ENCODE measurements around the gene WDR19.
A peak's percentile ranks its signal among the peaks of the same experiment; 100 is the strongest.
"Not testable (repeated sequence)": the region's sequence is repeated elsewhere in the genome, so short reads cannot be mapped to it uniquely, and the experiment has no call there.

Gene WDR19

GRCh38 chr4:39181905-39182638 lies at the start of gene WDR19:
TSS of gene WDR19 (plus strand) at chr4:39182529. CDS start at chr4:39182558, 29 bp downstream.
- peak; percentile 100 for DNase-seq (ENCODE audit: low spot score)

DNA sequence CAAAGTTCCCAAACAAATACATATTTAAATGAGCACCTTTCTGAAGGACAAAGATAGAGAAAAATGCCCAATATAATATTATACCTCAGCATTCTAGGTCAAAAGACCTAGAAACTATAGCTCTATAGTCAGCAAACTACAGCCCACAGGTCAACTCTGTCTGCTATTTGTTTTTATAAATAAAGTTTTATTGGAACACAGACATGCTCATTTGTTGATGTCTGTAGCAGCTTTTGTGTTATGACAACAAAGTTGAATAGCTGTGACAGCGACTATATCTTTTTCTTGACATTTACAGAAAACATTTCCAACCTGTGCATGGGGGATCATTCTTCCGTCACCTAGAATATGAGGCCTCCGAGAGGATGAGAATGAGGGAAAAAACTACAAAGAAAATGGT lies 48.7 kb upstream of the WDR19 start:
- DNase-seq (ENCODE audit: low spot score): no peak

DNA sequence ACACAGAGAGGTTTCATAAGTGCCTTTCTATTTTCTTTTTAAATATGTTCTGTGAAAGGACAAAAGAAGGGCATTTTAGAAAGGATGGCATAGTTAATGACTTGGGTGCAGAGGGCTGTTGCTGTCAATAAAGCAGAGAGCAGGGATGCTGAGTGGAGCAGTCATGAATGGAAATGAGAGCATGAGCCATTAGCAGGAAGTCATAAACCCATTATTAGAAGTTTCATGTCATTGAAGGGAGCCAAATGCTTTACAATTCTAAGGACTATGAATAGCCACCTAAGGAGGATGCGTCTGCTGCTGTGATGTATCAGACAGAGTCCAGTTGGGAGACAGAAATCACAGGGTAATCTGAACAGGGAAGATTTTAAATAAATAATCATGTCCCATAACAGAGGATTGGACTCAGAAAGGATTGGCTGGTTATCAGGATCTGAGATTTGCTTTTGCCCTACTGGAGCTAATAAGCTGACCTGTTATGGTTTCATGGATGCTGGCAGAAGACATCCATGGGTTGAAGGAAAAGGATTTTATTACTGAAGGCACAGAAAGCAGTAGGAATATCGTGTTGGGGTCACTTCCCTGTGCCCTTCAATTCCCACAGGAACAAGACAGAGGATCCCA lies 47.5 kb upstream of the WDR19 start:
- DNase-seq (ENCODE audit: low spot score): peak; percentile 18

DNA sequence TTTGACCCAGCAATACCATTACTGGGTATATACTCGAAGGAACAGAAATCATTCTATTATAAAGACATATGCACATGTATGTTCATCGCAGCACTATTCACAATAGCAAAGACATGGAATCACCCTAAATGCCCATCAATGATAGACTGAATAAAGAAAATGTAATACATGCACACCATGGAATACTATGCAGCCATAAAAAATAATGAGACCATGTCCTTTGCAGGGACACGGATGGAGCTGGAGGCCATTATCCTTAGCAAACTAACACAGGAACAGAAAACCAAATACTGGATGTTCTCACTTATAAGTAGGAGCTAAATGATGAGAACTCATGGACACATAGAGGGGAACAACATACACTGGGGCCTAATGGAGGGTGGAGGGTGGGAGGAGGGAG lies 44.1 kb upstream of the WDR19 start:
- DNase-seq (ENCODE audit: low spot score): not testable (repeated sequence)

DNA sequence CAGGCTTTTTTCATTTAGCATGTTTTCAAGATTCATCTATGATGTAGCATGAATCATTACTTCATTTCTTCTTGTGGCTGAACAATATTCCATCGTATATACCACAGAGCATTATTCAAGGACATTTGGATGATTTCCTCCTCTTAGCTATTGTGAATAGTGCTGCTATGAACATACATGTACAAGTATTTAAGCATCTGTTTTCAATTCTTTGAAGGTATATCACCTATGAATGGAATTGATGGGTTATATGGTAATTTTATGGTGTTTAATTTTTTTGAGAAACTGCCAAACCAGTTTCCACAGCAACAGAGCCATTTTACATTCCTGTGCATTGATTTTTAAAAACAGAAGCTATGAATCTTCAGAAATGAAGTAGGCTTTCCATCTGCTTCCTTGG lies 36.1 kb upstream of the WDR19 start:
- no peak for DNase-seq (ENCODE audit: low spot score)

DNA sequence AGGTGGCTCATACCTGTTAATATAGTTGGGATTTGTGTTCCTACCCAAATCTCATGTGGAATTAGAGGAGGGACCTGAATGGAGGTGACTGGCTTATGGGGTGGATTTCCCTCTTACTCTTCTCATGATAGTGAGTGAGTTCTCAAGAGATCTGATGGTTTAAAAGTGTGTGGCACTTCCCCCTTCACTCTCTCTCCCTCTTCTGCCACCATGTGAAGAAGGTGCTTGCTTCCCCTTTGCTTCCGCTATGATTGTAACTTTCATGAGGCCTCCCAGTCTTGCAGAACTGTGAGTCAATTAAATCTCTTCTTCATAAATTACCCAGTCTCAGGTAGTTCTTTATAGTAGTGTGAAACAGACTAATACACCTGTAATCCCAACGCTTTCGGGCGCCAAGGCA lies 28.3 kb upstream of the WDR19 start:
- no peak for DNase-seq (ENCODE audit: low spot score)

DNA sequence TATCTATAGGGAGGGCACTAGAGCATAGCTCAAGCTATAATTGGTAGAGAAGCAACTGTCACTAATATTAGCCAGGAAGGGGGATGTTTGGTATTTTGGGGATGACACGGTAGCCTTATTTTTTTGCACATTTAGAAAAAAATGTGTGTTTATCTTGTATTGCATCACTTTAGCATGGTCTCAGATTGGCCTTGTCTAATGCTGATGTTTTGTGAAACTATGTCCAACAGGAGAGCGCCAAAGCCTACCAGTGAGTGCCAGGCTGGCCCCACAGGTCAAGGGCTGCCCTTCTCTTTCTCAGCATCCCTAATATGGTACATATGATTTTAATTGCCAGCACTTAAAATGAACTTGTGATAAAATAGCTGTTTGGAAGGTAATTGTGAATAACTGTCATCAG lies 24.8 kb upstream of the WDR19 start:
- no peak for DNase-seq (ENCODE audit: low spot score)

DNA sequence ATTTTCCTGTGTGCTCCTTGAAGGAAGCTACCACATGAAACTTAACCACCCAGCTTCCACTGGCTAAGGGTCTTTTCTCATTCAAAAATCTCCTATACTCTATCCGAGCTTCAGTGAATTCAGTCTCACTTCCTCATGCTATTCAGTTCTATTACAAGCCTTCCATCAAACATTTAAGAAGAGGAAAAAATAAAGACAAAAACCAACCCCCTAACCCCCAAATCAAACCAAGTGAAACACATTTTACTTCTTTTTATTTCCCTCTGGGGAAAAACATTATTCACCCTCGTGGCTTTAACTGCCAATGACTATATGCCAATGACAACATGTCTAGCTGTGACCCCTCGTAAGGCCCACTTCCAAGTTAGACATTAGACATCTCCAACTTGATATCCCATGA lies 16.2 kb upstream of the WDR19 start:
- DNase-seq (ENCODE audit: low spot score): peak; percentile 83

- DNase-seq (ENCODE audit: low spot score): peak; percentile 91
Measured at GRCh38 chr4:39166669-39167068, 15.7 kb upstream of the WDR19 start.

DNA sequence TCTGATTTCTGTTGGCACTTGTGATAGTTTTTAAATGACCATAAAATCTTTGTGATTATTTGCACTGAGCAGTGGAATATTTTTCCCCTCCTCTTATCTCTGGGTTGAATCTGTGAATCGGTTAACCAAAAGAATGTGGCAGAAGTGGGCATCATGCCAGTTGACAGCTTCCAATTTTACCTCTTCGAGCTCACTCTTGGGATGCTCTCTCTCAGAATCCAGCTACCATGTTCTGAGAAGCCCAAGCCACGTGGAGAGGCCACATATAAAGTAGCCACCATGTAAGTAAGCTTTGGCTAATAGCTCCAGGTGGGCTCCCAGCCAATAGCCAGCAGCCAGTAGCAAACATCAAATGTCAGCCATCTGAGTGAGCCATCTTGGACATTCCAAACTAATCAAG lies 12.9 kb upstream of the WDR19 start:
- no peak for DNase-seq (ENCODE audit: low spot score)

- no peak for DNase-seq (ENCODE audit: low spot score)
Measured at GRCh38 chr4:39170301-39170700, 12.0 kb upstream of the WDR19 start.

DNA sequence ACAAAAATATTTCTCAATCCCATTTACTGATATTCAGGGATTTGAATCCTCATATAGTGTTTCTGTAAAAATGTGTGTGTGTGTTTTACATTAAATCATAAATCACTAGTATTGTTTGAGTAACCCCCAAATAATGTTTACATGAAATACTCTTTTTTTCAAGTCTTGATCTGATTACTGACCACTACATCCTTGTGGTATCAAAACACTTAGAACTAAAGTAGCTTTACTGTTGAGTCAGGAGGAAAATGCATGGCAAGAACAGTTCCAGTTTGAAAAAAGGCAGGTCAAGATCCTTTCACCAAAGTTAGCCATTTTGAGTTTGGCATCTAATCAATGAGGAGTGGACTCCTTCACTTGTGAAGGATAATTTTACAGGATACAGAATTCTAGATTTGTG lies 3.6 kb upstream of the WDR19 start:
- no peak for DNase-seq (ENCODE audit: low spot score)

DNA sequence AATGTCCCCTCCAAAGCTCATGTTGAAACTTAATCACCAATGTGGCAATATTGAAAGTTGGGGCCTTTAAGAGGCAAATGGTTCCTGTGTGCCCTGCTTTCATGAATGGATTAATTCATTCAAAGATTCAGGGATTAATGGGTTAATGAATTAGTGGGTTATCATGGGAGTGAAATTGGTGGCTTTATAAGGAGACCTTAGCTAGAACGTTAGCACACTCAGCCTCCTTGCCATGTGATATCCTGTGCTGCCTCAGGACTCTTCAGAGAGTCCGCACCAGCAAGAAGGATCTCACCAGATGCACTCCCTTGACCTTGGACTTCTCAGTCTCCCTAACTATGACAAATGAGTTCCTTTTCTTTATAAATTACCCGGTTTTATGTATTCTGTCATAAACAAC lies 2.6 kb upstream of the WDR19 start:
- DNase-seq (ENCODE audit: low spot score): no peak

GRCh38 chr4:39180629-39181028 lies 1.7 kb upstream of the WDR19 start:
- not testable (repeated sequence) for DNase-seq (ENCODE audit: low spot score)

DNA sequence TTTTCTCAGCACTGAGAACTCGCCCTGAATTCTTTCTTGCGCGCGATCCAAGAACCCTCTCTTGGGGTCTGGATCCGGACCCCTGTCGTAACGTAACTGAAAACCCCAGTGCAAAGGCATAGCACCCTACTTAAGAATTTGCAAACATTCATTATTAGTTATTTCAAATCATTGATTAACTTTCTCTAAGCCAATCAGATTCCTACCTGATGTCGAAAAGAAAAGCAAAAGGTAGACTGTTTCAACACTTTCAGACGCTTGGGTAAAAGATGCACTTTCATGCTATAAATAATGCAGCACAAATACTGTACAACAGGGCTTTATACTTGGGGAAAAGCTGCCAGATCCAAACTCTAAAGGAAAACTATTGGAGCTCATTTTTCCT lies 817 bp upstream of the WDR19 start:
- no peak for DNase-seq (ENCODE audit: low spot score)

GRCh38 chr4:39201963-39202362 lies 19.6 kb downstream of the WDR19 start:
- DNase-seq (ENCODE audit: low spot score): no peak

GRCh38 chr4:39204543-39204942 lies 22.2 kb downstream of the WDR19 start:
- no peak for DNase-seq (ENCODE audit: low spot score)

- DNase-seq (ENCODE audit: low spot score): no peak
Measured at GRCh38 chr4:39205000-39205399, 22.7 kb downstream of the WDR19 start.

GRCh38 chr4:39205476-39205875 lies 23.1 kb downstream of the WDR19 start:
- no peak for DNase-seq (ENCODE audit: low spot score)

- no peak for DNase-seq (ENCODE audit: low spot score)
Measured at GRCh38 chr4:39227906-39228305, 45.6 kb downstream of the WDR19 start.

DNA sequence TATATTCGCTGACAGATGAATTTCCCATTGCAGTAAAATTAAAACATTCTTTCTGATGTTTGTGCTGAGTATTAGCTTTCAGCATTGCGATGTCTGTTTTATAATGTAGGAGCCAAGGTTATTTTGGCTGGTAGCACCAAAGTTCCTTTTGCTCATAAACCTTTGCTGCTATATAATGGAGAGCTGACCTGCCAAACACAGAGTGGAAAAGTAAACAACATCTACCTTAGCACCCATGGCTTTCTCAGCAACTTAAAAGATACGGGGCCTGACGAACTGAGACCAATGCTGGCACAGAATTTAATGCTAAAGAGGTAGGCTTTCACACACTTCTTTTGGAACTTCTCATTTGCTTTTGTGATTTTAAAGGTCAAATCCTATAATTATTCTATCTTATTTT lies 46.0 kb downstream of the WDR19 start:
- DNase-seq (ENCODE audit: low spot score): no peak

GRCh38 chr4:39230462-39230861 lies 48.1 kb downstream of the WDR19 start:
- DNase-seq (ENCODE audit: low spot score): no peak

GRCh38 chr4:39231660-39232059 lies 49.3 kb downstream of the WDR19 start:
- DNase-seq (ENCODE audit: low spot score): no peak

- DNase-seq (ENCODE audit: low spot score): no peak
Measured at GRCh38 chr4:39232100-39232499, 49.8 kb downstream of the WDR19 start.

Data from NAMALWA (cell line).